Renal pelvis (tissue), 4 donors: ENCODE results near the gene TMEM258. TPM values are rescaled to one million over a fixed set of nuclear protein-coding genes. Genes with fewer than 3 reads are reported as not detected.

Experiments used
- DNase-seq: peaks from one replicate; pipeline ENCODE4 v3.0.0-alpha.2; 2013
- polyA plus RNA-seq, 3 donors: library from polyadenylated mRNA; unstranded; fragments of 120-200 nt; gene quantifications; one replicate each; pipeline ENCODE4 v1.2.1, GENCODE V29; 2013; ENCODE audit not compliant: insufficient read length in 3 of 3

TMEM258 gene
- polyA plus RNA-seq, 3 donors = 165 to 180 (median 167) TPM

- no peak for DNase-seq
Measured at GRCh38 chr11:61778920-61779650, 13.3 kb downstream of the TMEM258 start.

- DNase-seq = no peak
Measured at GRCh38 chr11:61778357-61778886, 14.0 kb downstream of the TMEM258 start.

- no peak for DNase-seq
Measured at GRCh38 chr11:61777234-61778090, 14.9 kb downstream of the TMEM258 start.

- DNase-seq = no peak
Measured at GRCh38 chr11:61776561-61777075, 15.8 kb downstream of the TMEM258 start.

- DNase-seq = no peak
Measured at GRCh38 chr11:61775606-61776554, 16.5 kb downstream of the TMEM258 start.

- DNase-seq = no peak
Measured at GRCh38 chr11:61775106-61775505, 17.3 kb downstream of the TMEM258 start.

GRCh38 chr11:61774411-61774810, 18.0 kb downstream of the TMEM258 start:
- DNase-seq = no peak

- DNase-seq = no peak
Measured at GRCh38 chr11:61773809-61774208, 18.6 kb downstream of the TMEM258 start.

- no peak for DNase-seq
Measured at GRCh38 chr11:61773356-61773755, 19.0 kb downstream of the TMEM258 start.

- peak; percentile 80 for DNase-seq
Measured at GRCh38 chr11:61771985-61772455, 20.4 kb downstream of the TMEM258 start.

- DNase-seq = no peak
Measured at GRCh38 chr11:61771195-61771894, 21.1 kb downstream of the TMEM258 start.

- DNase-seq = no peak
Measured at GRCh38 chr11:61769946-61770683, 22.3 kb downstream of the TMEM258 start.

- DNase-seq = no peak
Measured at GRCh38 chr11:61769169-61769920, 23.1 kb downstream of the TMEM258 start.

GRCh38 chr11:61768376-61769076, 23.9 kb downstream of the TMEM258 start:
- no peak for DNase-seq

- no peak for DNase-seq
Measured at GRCh38 chr11:61766353-61766841, 26.0 kb downstream of the TMEM258 start.

- no peak for DNase-seq
Measured at GRCh38 chr11:61765550-61766253, 26.7 kb downstream of the TMEM258 start.

GRCh38 chr11:61764606-61765260, 27.7 kb downstream of the TMEM258 start:
- no peak for DNase-seq
